Upper lobe of right lung (tissue), 1 donor: ENCODE results near the gene DLGAP3. TPM values are rescaled to one million over a fixed set of nuclear protein-coding genes. Genes with fewer than 3 reads are reported as not detected.

Experiments
- ATAC-seq: fragments of 200-7000 bp; cut with Tn5 transposase; one replicate; pipeline ENCODE4 v1.9.1; 2020; ENCODE audit warnings: mild to moderate bottlenecking, moderate library complexity
- DNase-seq: peaks from one replicate; pipeline ENCODE4 v3.0.0-alpha.2; 2020
- H3K27ac ChIP-seq: fragments of 200-600 bp; one replicate; pipeline ENCODE4 v1.8.0; 2022
- H3K27me3 ChIP-seq: fragments of 200-600 bp; one replicate; pipeline ENCODE4 v1.8.0; 2022; ENCODE audit warnings: mild to moderate bottlenecking
- H3K36me3 ChIP-seq: fragments of 200-600 bp; one replicate; pipeline ENCODE4 v1.8.0; 2022
- H3K4me1 ChIP-seq: fragments of 200-600 bp; one replicate; pipeline ENCODE4 v1.8.0; 2022
- H3K4me3 ChIP-seq: fragments of 200-600 bp; one replicate; pipeline ENCODE4 v1.8.0; 2022; ENCODE audit warnings: mild to moderate bottlenecking
- H3K9me3 ChIP-seq: fragments of 200-600 bp; one replicate; pipeline ENCODE4 v1.8.0; 2022
- intact Hi-C: fragments of 100-400 bp; cut with DNase I; formaldehyde crosslinking; loops from one replicate; pipeline ENCODE4 v1.11.0; 2022
- total RNA-seq: library from RNA; stranded (reverse); fragmentation: NEBNext Ultra II Directional; extraction: Animal tissue kit (Norgen Biotek cat#: 25700); gene quantifications from one replicate; pipeline ENCODE4 v1.2.1, GENCODE V29; 2021
- TF ChIP-seq, protein P1 (sequence below): fragments of 200-600 bp; IDR thresholded peaks from one replicate; pipeline ENCODE4 v1.8.0; 2022; ENCODE audit warnings: antibody characterized with exemption
- donor health status: DM: no; HTN: yes; CAD: no; lungs with severe emphysema.

Gene DLGAP3
- total RNA-seq, 1 donor from 2014 or later: 0.35 TPM

DNA sequence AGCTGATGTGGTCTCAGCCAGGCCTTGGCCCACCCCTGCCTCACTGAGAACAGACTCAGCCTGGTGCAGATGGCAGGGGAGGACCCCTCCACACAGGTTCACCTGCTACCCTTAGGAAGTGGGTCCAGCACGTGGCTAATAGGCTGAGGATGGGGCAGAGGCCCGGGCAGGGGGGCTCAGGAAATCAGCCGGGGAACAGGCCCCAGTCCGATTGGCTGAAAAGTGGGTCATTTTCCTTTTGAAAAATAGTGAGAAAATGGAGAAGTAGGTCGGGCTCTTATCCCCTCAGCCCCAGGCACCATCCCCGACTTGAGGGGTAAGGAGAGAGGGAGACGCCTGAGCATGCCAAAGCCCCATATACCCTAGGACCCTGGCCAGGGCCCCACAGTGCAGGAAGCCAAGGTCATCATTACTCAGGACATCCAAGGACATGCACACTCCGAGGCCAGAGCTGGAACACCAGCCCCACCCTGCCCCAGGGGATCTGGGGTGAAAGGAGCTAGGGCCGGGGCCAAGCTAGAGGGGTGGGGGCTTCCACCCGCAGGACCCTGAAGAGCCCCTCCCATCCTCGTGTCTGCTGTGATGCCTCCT, 11.0 kb downstream of the DLGAP3 start:
- intact Hi-C loops: no loop called here

DNA sequence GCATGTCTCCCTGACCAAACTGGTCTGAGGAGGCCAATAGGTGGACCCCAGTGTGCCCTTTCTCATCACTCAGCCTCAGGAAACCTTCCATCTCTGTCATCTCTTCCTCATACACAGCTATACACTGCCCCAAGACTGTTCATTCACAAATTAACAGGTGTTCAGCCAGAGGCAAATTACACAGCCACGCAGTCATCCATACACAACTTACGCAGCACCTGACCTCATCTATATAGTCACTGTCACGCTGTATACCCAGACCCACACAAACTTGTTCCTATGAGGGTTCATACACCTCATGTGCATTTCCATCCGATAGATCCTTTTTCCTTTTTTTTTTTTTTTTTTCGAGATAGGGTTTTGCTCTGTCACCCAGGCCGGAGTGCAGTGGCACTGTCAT, 12.4 kb downstream of the DLGAP3 start:
- TF ChIP-seq, protein P1, sequence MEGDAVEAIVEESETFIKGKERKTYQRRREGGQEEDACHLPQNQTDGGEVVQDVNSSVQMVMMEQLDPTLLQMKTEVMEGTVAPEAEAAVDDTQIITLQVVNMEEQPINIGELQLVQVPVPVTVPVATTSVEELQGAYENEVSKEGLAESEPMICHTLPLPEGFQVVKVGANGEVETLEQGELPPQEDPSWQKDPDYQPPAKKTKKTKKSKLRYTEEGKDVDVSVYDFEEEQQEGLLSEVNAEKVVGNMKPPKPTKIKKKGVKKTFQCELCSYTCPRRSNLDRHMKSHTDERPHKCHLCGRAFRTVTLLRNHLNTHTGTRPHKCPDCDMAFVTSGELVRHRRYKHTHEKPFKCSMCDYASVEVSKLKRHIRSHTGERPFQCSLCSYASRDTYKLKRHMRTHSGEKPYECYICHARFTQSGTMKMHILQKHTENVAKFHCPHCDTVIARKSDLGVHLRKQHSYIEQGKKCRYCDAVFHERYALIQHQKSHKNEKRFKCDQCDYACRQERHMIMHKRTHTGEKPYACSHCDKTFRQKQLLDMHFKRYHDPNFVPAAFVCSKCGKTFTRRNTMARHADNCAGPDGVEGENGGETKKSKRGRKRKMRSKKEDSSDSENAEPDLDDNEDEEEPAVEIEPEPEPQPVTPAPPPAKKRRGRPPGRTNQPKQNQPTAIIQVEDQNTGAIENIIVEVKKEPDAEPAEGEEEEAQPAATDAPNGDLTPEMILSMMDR: no peak
- intact Hi-C loops: no loop called here
- H3K27me3 ChIP-seq: peaks cover 21% of the 10 kb centered on the region
- DNase-seq: no peak
- ATAC-seq: no peak
- no peak overlapping the region for H3K4me3 ChIP-seq
- H3K4me1 ChIP-seq: no peaks in the 10 kb centered on the region
- no peak overlapping the region for H3K27ac ChIP-seq
- H3K9me3 ChIP-seq: no peaks in the 10 kb centered on the region
- H3K36me3 ChIP-seq: no peaks in the 10 kb centered on the region

More for the DNA sequence above, 11.0 kb downstream of the DLGAP3 start:
- ATAC-seq (no peak), DNase-seq (no peak)
- Histone ChIP-seq H3K4me3 (no peak overlapping the region), H3K27me3 (peaks cover 26% of the 10 kb centered on the region), H3K36me3 (no peaks in the 10 kb centered on the region), H3K9me3 (no peaks in the 10 kb centered on the region), H3K4me1 (no peaks in the 10 kb centered on the region), H3K27ac (no peak overlapping the region)
- TF ChIP-seq, protein P1: no peak

DNA sequence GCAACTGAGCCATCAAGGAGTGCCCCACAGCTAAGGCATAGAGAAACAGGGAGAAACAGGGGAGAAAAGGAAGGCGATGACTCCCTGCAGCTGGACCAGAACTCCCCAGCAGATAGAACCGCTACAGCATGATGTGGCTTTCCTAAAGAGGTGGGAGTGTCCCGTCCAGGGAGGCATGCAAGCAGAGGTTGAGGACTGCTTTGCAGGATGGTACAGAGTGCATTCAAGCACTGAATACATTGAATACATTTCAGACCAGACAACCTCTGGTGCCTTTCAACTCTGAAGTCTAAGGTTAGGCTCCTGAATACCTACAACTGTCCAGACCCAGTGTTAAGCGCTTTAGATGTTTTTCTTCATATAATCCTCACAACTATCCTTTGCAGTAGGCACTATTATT, 13.3 kb downstream of the DLGAP3 start:
- Histone ChIP-seq H3K36me3 (no peaks in the 10 kb centered on the region), H3K4me1 (no peaks in the 10 kb centered on the region), H3K9me3 (no peaks in the 10 kb centered on the region), H3K27me3 (peaks cover 13% of the 10 kb centered on the region), H3K4me3 (no peak overlapping the region), H3K27ac (no peak overlapping the region)
- intact Hi-C loops: no loop called here
- ATAC-seq (no peak), DNase-seq (no peak)
- TF ChIP-seq, protein P1: no peak

DNA sequence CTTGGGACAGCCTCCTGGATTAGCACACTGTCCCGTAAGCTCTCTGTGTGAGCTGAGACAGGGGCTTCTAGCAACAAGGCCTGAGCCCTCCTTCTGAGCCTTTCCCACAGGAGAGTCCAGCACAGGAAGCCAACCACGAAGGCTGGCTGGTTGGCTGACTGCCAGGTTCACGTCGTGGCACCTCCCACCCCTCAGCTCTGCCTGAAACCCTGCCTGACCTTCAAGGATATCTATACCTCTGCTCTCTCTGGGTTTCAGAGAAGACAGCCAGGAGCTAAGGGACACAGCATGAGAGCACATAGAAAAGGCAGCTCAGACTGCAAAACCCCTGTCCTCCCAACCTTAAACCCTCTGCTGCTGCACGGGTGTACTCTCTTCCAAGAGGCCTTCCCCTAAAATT, 13.9 kb downstream of the DLGAP3 start:
- DNase-seq (no peak), ATAC-seq (no peak)
- no peaks in the 10 kb centered on the region for H3K36me3 ChIP-seq
- H3K4me3 ChIP-seq: no peak overlapping the region
- no peak overlapping the region for H3K27ac ChIP-seq
- no peaks in the 10 kb centered on the region for H3K4me1 ChIP-seq
- H3K27me3 ChIP-seq: peaks cover 8% of the 10 kb centered on the region
- intact Hi-C loops: no loop called here
- TF ChIP-seq, protein P1: no peak
- no peaks in the 10 kb centered on the region for H3K9me3 ChIP-seq

DNA sequence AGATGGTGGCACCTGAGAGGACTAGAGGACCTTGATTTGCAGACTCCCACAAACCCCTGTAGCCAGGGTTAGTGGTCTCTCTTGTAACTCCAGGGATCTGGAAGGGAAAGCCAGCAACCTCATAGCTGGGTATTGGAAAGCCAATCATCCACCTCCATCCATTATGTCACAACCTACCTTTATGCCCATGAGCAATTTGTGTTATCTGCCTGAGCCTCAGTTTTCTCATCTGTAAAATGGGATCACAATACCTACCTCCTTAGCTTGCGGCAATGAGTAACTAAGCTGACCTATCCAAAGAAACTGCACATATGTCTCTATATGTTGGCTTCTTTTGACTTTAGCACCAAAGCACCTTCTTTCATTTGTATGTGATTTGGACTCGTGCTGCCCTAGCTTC, 14.5 kb downstream of the DLGAP3 start:
- DNase-seq (no peak), ATAC-seq (no peak)
- TF ChIP-seq, protein P1: no peak
- Histone ChIP-seq H3K27me3 (peaks cover 4% of the 10 kb centered on the region), H3K4me3 (no peak overlapping the region), H3K27ac (no peak overlapping the region), H3K36me3 (no peaks in the 10 kb centered on the region), H3K9me3 (no peaks in the 10 kb centered on the region), H3K4me1 (no peaks in the 10 kb centered on the region)
- intact Hi-C loops: no loop called here

DNA sequence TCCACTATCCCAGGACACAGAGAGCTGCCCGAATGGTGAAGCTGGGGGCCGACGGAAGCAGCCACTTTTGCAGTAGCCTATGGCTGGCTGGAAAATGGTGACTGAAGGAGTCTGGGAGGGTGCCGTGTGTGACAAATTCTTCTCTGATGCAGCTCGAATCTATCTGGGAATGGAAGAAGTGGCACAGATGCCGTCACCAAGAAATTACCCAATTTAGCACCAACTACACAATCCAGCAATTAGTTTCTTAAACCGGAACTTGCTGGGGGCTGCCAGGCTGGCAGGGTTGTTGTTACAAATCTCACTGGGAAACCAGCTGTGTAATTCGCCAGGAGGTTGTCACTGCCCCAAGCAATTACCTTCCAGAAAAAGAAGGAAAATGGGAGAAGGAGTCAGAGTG, 18.0 kb downstream of the DLGAP3 start:
- no peaks in the 10 kb centered on the region for H3K9me3 ChIP-seq
- DNase-seq (no peak), ATAC-seq (no peak)
- H3K4me1 ChIP-seq: no peaks in the 10 kb centered on the region
- no peak overlapping the region for H3K27ac ChIP-seq
- intact Hi-C loops: no loop called here
- H3K36me3 ChIP-seq: no peaks in the 10 kb centered on the region
- H3K27me3 ChIP-seq: no peaks in the 10 kb centered on the region
- TF ChIP-seq, protein P1: no peak
- H3K4me3 ChIP-seq: no peak overlapping the region
